OCI-LY1 (cell line): Measurements from ENCODE around the gene ZDHHC14.

ENCODE experiments used
- H2AFZ ChIP-seq: fragments of 200-600 bp; sonication (generic), shearing (Covaris generic); 2 replicates; pipeline ENCODE4 v1.6.0; 2014; ENCODE audit warnings: antibody characterized with exemption, mild to moderate bottlenecking, low read length
- H3F3A ChIP-seq: fragments of 200-600 bp; sonication (generic), shearing (Covaris generic); 2 replicates; pipeline ENCODE4 v1.6.0; 2014; ENCODE audit warnings: mild to moderate bottlenecking, antibody characterized with exemption, low read length, moderate library complexity; ENCODE audit not compliant: insufficient read depth
- H3K27ac ChIP-seq: fragments of 200-600 bp; sonication (generic); 2 replicates; pipeline ENCODE4 v1.5.1; 2014; ENCODE audit warnings: low read length, mixed run types, mild to moderate bottlenecking, low read depth; ENCODE audit not compliant: poor library complexity, severe bottlenecking
- H3K27me3 ChIP-seq: fragments of 200-600 bp; sonication (generic); 2 replicates; pipeline ENCODE4 v1.6.0; 2014; ENCODE audit warnings: antibody characterized with exemption, mild to moderate bottlenecking, low read length, moderate library complexity; ENCODE audit not compliant: insufficient read depth
- H3K36me3 ChIP-seq: fragments of 200-600 bp; sonication (generic); 2 replicates; pipeline ENCODE4 v1.6.1; 2014; ENCODE audit warnings: mild to moderate bottlenecking, antibody characterized with exemption, low read length, moderate library complexity, mixed read lengths; ENCODE audit not compliant: insufficient read depth
- H3K4me1 ChIP-seq: fragments of 200-600 bp; sonication (generic); 2 replicates; pipeline ENCODE4 v1.5.1; 2014; ENCODE audit warnings: mild to moderate bottlenecking, low read length, moderate library complexity; ENCODE audit not compliant: insufficient read depth, severe bottlenecking
- H3K4me2 ChIP-seq: fragments of 200-600 bp; sonication (generic), shearing (Covaris generic); 2 replicates; pipeline ENCODE4 v1.6.1; 2014; ENCODE audit warnings: low read length
- H3K4me3 ChIP-seq: fragments of 200-600 bp; sonication (generic); 2 replicates; pipeline ENCODE4 v1.5.1; 2014; ENCODE audit warnings: low read length, low read depth, mild to moderate bottlenecking, mixed read lengths; ENCODE audit not compliant: poor library complexity, severe bottlenecking
- H3K79me2 ChIP-seq: fragments of 200-600 bp; shearing (Covaris generic); 2 replicates; pipeline ENCODE4 v1.6.1; 2016; ENCODE audit warnings: mixed run types, low read length, mixed read lengths; ENCODE audit not compliant: insufficient read depth
- H3K9ac ChIP-seq: fragments of 200-600 bp; sonication (generic), shearing (Covaris generic); 2 replicates; pipeline ENCODE4 v1.6.1; 2014; ENCODE audit warnings: mild to moderate bottlenecking, low read length, mixed read lengths
- H3K9me2 ChIP-seq: fragments of 200-600 bp; sonication (generic), shearing (Covaris generic); 2 replicates; pipeline ENCODE4 v1.6.1; 2014; ENCODE audit warnings: low read depth, mild to moderate bottlenecking, low read length, mixed read lengths
- H3K9me3 ChIP-seq: fragments of 200-600 bp; shearing (Covaris generic); 2 replicates; pipeline ENCODE4 v1.6.1; 2014; ENCODE audit warnings: low read length, mixed read lengths
- H4K20me1 ChIP-seq: fragments of 200-600 bp; sonication (generic), shearing (Covaris generic); 2 replicates; pipeline ENCODE4 v1.6.0; 2016; ENCODE audit warnings: mild to moderate bottlenecking, low read length; ENCODE audit not compliant: insufficient read depth
- CTCF ChIP-seq: fragments of 200-600 bp; sonication (generic), shearing (Covaris generic); IDR thresholded peaks from 2 replicates; pipeline ENCODE4 v1.5.1; 2017; ENCODE audit warnings: mild to moderate bottlenecking, antibody characterized with exemption, low read length, moderate library complexity, mixed read lengths
- EZH2 ChIP-seq: fragments of 200-600 bp; sonication (generic), shearing (Covaris generic); IDR thresholded peaks from 2 replicates; pipeline ENCODE4 v1.8.0; 2017; ENCODE audit warnings: borderline replicate concordance, mixed run types, mild to moderate bottlenecking, antibody characterized with exemption, low read length, moderate library complexity, mixed read lengths

The ZDHHC14 gene

GRCh38 chr6:157388924-157389323 lies 7.9 kb downstream of the ZDHHC14 start:
- H3K4me1 ChIP-seq, result no peaks in the 10 kb centered on the region
- no peaks in the 10 kb centered on the region; the same call in 1 of the 2 replicates for H3K9me2 ChIP-seq
- H3K4me2 ChIP-seq, result no peak overlapping the region
- H3K9ac ChIP-seq, result no peak overlapping the region
- no peaks in the 10 kb centered on the region for H4K20me1 ChIP-seq
- H3K36me3 ChIP-seq, result no peaks in the 10 kb centered on the region; the same call in 1 of the 2 replicates
- H3K27me3 ChIP-seq, result no peaks in the 10 kb centered on the region; the same call in 1 of the 2 replicates
- no peak overlapping the region for H2AFZ ChIP-seq
- H3F3A ChIP-seq, result no peaks in the 10 kb centered on the region
- no peaks in the 10 kb centered on the region for H3K79me2 ChIP-seq
- H3K27ac ChIP-seq, result no peak overlapping the region
- TF ChIP-seq CTCF (no peak), EZH2 (no peak)
- no peak overlapping the region for H3K4me3 ChIP-seq
- H3K9me3 ChIP-seq, result peaks cover 9% of the 10 kb centered on the region

GRCh38 chr6:157390273-157391060 lies 9.5 kb downstream of the ZDHHC14 start:
- no peak overlapping the region for H3K9ac ChIP-seq
- no peak overlapping the region for H2AFZ ChIP-seq
- no peak overlapping the region for H3K4me2 ChIP-seq
- no peaks in the 10 kb centered on the region for H3K4me1 ChIP-seq
- H3F3A ChIP-seq, result no peaks in the 10 kb centered on the region
- no peak overlapping the region for H3K27ac ChIP-seq
- H4K20me1 ChIP-seq, result no peaks in the 10 kb centered on the region
- H3K27me3 ChIP-seq, result no peaks in the 10 kb centered on the region; the same call in 1 of the 2 replicates
- H3K9me3 ChIP-seq, result peaks cover 9% of the 10 kb centered on the region
- H3K9me2 ChIP-seq, result no peaks in the 10 kb centered on the region; the same call in 1 of the 2 replicates
- H3K36me3 ChIP-seq, result no peaks in the 10 kb centered on the region; the same call in 1 of the 2 replicates
- no peak overlapping the region for H3K4me3 ChIP-seq
- no peak for TF ChIP-seq CTCF
- no peak for TF ChIP-seq EZH2
- no peaks in the 10 kb centered on the region for H3K79me2 ChIP-seq

GRCh38 chr6:157392927-157393668 lies 12.1 kb downstream of the ZDHHC14 start:
- H3K27ac ChIP-seq, result no peak overlapping the region
- TF ChIP-seq EZH2, result no peak
- no peak for TF ChIP-seq CTCF
- no peak overlapping the region for H3K4me2 ChIP-seq
- no peaks in the 10 kb centered on the region; the same call in 1 of the 2 replicates for H3K9me2 ChIP-seq
- H3K9me3 ChIP-seq, result peaks cover 9% of the 10 kb centered on the region
- H3F3A ChIP-seq, result no peaks in the 10 kb centered on the region
- H2AFZ ChIP-seq, result no peak overlapping the region
- no peaks in the 10 kb centered on the region for H4K20me1 ChIP-seq
- H3K9ac ChIP-seq, result no peak overlapping the region
- no peak overlapping the region for H3K4me3 ChIP-seq
- no peaks in the 10 kb centered on the region for H3K79me2 ChIP-seq
- no peaks in the 10 kb centered on the region for H3K4me1 ChIP-seq
- H3K27me3 ChIP-seq, result no peaks in the 10 kb centered on the region; the same call in 1 of the 2 replicates
- no peaks in the 10 kb centered on the region; the same call in 1 of the 2 replicates for H3K36me3 ChIP-seq
